K562 (cell line): ENCODE data around the gene ERMARD. TPM values are rescaled to one million over a fixed set of nuclear protein-coding genes. Genes with fewer than 3 reads are reported as not detected.
A peak's percentile ranks its signal among the peaks of the same experiment; 100 is the strongest.

ENCODE experiments used
- ARNT ChIP-seq, 2 experiments: fragments of 450-650 bp; IDR thresholded peaks; 2 replicates each; pipeline ENCODE4 v1.6.1; 2016; ENCODE audit warnings: mild to moderate bottlenecking in 1 of 2
- CTBP1 ChIP-seq: fragments of 450-650 bp; IDR thresholded peaks from 2 replicates; pipeline ENCODE4 v1.6.1; 2016; ENCODE audit warnings: borderline replicate concordance
- ELF1 ChIP-seq: fragments of 200-800 bp; sonication (Bioruptor generic); IDR thresholded peaks from 2 replicates; pipeline ENCODE4 v1.6.1; 2016; ENCODE audit warnings: missing genetic modification characterization, missing compliant biosample characterization
- FOXK2 ChIP-seq, 2 experiments: fragments of 450-650 bp; IDR thresholded peaks in 1 of 2; conservative IDR thresholded peaks in 1 of 2; 2 replicates each; pipeline ENCODE4 v1.6.1; 2016; ENCODE audit warnings: low read depth in 2 of 2, mild to moderate bottlenecking in 1 of 2
- HMBOX1 ChIP-seq: sonication (generic); IDR thresholded peaks from 2 replicates; pipeline ENCODE4 v1.6.1; 2016
- NFRKB ChIP-seq: fragments of 450-650 bp; IDR thresholded peaks from 2 replicates; pipeline ENCODE4 v1.6.1; 2016; ENCODE audit warnings: low read depth
- POLR2H ChIP-seq: IDR thresholded peaks from 2 replicates; pipeline ENCODE4 v1.6.1; 2016; ENCODE audit warnings: missing genetic modification characterization, low read depth, mild to moderate bottlenecking, control low read depth, missing compliant biosample characterization, moderate library complexity
- SMARCE1 ChIP-seq: fragments of 450-650 bp; IDR thresholded peaks from 2 replicates; pipeline ENCODE4 v1.7.1; 2016; ENCODE audit warnings: mild to moderate bottlenecking
- TRIM28 ChIP-seq: fragments of 450-650 bp; IDR thresholded peaks from 2 replicates; pipeline ENCODE4 v1.6.1; 2017
- polyA plus RNA-seq, 8 experiments: library from polyadenylated mRNA; depleted of rRNA in 4 of 8; stranded (reverse) in 5 of 8; unstranded in 3 of 8; fragments of >200 nt; fragmentation: Nextera tagmentation in 2 of 8; fragmentation: Illumina TruSeq in 1 of 8; extraction: Ambion mirVana in 2 of 8; extraction: Trizol in 1 of 8; gene quantifications; 2 replicates each; pipeline versions ENCODE4 v1.2.1 to v1.2.3, GENCODE V29; 2011 to 2014; ENCODE audit warnings: inconsistent platforms in 1 of 8, missing spikeins in 1 of 8
- total RNA-seq, 7 experiments: library from RNA; depleted of rRNA in 6 of 7; stranded (reverse); fragments of >200 nt in 6 of 7; fragmentation: Illumina TruSeq in 2 of 7; extraction: Trizol in 2 of 7; gene quantifications; 2 replicates each; pipeline versions ENCODE4 v1.2.1 to v1.2.3, GENCODE V29; 2011 to 2021; ENCODE audit warnings: low replicate concordance in 1 of 7
- TF ChIP-seq, protein P1 (sequence below): fragments of 450-650 bp; IDR thresholded peaks from 2 replicates; pipeline ENCODE4 v1.7.1; 2018; ENCODE audit warnings: mild to moderate bottlenecking, low read depth; ENCODE audit not compliant: partially characterized antibody
- TF ChIP-seq, protein P2 (sequence below): IDR thresholded peaks from 2 replicates; pipeline ENCODE4 v1.6.1; 2011; ENCODE audit warnings: borderline replicate concordance, low read depth, mild to moderate bottlenecking, moderate library complexity, low read length; ENCODE audit not compliant: insufficient read depth, poor library complexity, severe bottlenecking

ERMARD gene
- total and polyA plus RNA-seq, 9 of the 15 experiments (the other 6 are each of a cell fraction or from before 2014, with no cell fraction given), result 14.5 to 68.6 (median 27.7) TPM

DNA sequence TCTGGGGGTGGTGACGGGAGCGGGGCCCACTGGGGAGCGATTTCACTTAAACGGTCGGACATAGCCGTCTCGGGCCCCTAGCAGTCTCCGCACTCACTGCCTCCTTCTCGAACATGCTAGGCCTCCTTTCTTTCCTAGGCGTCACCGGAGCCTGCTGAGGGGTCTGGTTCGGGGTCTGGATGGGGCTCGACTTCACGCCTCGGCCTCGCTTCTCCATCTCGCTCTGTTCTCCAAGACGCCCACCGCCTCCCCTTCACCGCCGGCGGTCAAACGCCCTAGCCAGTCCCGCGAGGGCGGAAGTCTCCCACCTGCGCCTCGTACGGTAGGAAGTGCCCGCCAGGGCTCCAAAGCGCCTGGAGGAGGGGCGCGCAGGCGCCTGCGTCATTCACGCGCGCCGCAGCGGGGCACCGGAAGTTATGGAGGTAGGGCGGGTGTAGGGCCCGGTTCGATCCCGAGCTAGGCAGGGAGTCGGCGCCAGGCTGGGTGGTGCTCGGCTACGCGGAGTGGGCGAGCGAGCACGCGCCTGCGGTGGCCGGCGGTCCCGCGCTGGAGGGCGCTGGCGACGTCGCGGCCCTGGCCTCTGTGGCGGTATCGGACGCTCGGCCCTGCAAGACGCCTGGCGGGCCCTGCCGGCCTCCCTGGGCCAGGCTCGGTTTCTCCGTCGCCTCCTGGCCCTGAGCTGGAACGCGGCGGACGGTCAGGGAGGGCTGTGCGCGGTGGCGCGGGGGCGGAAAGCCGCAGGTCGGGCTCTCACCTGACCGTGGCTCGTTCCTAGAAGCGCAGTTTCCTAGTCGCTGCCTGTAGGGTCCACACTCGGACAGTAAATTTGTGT is at the start of gene ERMARD, which contains the start of gene DYNLT2 (continued):
- TF ChIP-seq POLR2H, result peak; percentile 93
- peak; percentile 77 to 78 for TF ChIP-seq FOXK2 (conservative IDR thresholded peaks at IDR 0.05 in 1 of 2, IDR thresholded peaks at IDR 0.05 in 1 of 2; ENCODE audit: low read depth in 2 of 2)
- TF ChIP-seq, protein P1, sequence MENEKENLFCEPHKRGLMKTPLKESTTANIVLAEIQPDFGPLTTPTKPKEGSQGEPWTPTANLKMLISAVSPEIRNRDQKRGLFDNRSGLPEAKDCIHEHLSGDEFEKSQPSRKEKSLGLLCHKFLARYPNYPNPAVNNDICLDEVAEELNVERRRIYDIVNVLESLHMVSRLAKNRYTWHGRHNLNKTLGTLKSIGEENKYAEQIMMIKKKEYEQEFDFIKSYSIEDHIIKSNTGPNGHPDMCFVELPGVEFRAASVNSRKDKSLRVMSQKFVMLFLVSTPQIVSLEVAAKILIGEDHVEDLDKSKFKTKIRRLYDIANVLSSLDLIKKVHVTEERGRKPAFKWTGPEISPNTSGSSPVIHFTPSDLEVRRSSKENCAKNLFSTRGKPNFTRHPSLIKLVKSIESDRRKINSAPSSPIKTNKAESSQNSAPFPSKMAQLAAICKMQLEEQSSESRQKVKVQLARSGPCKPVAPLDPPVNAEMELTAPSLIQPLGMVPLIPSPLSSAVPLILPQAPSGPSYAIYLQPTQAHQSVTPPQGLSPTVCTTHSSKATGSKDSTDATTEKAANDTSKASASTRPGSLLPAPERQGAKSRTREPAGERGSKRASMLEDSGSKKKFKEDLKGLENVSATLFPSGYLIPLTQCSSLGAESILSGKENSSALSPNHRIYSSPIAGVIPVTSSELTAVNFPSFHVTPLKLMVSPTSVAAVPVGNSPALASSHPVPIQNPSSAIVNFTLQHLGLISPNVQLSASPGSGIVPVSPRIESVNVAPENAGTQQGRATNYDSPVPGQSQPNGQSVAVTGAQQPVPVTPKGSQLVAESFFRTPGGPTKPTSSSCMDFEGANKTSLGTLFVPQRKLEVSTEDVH, result peak; percentile 94
- TF ChIP-seq ELF1 (tag), result peak; percentile 99
- peak; percentile 57; the same call in 1 of the 2 replicates for TF ChIP-seq TRIM28
- peak; percentile 72; the same call in 1 of the 2 replicates for TF ChIP-seq NFRKB
- TF ChIP-seq, protein P2, sequence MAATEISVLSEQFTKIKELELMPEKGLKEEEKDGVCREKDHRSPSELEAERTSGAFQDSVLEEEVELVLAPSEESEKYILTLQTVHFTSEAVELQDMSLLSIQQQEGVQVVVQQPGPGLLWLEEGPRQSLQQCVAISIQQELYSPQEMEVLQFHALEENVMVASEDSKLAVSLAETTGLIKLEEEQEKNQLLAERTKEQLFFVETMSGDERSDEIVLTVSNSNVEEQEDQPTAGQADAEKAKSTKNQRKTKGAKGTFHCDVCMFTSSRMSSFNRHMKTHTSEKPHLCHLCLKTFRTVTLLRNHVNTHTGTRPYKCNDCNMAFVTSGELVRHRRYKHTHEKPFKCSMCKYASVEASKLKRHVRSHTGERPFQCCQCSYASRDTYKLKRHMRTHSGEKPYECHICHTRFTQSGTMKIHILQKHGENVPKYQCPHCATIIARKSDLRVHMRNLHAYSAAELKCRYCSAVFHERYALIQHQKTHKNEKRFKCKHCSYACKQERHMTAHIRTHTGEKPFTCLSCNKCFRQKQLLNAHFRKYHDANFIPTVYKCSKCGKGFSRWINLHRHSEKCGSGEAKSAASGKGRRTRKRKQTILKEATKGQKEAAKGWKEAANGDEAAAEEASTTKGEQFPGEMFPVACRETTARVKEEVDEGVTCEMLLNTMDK, result peak; percentile 2
- peak; percentile 89 for TF ChIP-seq CTBP1
- TF ChIP-seq HMBOX1, result 0 out of 2 replicates have a peak, but pooled peaks have one; percentile 9
- peak in 1 of 2 experiments; percentile 48; a peak in 1 of 4 replicates for TF ChIP-seq ARNT (IDR thresholded peaks at IDR 0.05)
- peak; percentile 35; the same call in 1 of the 2 replicates for TF ChIP-seq SMARCE1
